ENCODE data around the gene PTPRCAP.
A peak's percentile ranks its signal among the peaks of the same experiment; 100 is the strongest.
"Not testable (repeated sequence)": the region's sequence is repeated elsewhere in the genome, so short reads cannot be mapped to it uniquely, and the experiment has no call there.

Gene PTPRCAP, protein sequence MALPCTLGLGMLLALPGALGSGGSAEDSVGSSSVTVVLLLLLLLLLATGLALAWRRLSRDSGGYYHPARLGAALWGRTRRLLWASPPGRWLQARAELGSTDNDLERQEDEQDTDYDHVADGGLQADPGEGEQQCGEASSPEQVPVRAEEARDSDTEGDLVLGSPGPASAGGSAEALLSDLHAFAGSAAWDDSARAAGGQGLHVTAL

DNA sequence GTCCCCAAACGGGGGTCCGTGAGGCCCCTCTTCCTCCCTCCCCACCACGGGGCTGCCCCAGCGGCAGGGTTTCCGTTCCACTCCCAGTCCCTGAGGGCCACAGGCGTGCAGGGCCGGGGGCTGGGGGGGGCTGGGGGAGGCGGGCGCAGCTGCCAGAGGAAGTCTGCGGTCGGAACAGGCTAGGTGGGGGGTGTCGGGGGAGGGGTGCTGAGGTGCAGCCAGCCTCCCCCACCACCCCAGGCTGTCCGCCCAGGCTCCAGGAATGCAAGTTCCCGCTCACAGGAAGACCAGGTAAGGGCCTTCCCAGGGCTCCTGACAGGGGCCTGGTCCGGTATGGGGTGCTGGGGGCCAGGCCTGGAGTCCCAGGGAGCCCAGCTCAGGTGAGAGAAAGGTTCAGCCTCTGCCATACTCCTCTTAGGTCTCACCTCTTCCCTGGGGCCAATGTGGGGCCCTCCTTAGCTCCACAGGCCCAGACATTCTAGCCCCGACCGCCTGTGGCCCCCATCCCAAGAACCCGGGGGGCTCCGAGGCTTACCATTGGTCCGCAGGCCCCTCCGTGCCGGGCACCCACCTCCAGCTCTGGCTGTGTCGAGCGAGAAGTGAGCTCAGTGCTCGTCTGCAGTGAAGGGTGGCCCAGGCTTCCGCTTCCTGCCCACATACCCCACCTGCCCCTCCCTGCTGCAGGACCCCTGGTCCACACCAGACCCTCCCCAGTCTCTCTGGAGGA lies at the start of gene PTPRCAP:
Gene PTPRCAP, minus strand, starts transcription at position 601 of the 727 bp plus-strand sequence. Its CDS starts 63 bp downstream, at position 538.
- no peak for FAIRE-seq

DNA sequence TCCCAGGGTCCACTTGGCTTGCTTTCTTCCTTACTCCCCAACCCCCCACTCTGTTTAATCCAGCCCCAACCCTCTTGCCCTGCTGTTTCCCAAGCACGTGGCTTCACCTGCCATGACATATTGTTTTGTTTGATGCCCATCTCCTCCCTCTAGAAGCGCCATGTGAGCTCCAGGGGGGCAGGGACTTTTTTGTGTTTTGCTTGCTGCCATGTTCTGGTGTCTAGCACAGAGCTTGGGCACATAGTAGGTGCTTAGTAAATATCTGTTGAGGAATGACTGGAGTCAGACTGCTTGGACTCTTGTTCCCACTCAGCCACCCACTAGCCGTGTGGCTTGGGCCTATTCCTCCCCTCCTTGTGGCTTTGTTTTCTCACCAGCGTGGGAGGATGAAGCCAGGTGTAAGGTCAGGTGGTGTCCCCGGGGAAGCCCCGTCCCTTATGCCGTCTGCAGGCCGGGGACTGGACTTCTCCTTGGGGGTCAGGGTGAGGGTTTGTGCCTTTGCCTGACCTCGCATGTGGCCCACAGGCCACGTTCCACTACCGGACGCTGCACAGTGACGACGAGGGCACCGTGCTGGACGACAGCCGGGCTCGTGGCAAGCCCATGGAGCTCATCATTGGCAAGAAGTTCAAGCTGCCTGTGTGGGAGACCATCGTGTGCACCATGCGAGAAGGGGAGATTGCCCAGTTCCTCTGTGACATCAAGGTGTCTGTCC lies 49.2 kb upstream of the PTPRCAP start:
- FAIRE-seq (peak; percentile 97), DNase-seq (ENCODE audit: extremely low spot score, insufficient read length, low read depth) (no peak)

More for the DNA sequence above, at the start of gene PTPRCAP:
- DNase-seq (ENCODE audit: extremely low spot score, insufficient read length, low read depth) = peak; percentile 67

DNA sequence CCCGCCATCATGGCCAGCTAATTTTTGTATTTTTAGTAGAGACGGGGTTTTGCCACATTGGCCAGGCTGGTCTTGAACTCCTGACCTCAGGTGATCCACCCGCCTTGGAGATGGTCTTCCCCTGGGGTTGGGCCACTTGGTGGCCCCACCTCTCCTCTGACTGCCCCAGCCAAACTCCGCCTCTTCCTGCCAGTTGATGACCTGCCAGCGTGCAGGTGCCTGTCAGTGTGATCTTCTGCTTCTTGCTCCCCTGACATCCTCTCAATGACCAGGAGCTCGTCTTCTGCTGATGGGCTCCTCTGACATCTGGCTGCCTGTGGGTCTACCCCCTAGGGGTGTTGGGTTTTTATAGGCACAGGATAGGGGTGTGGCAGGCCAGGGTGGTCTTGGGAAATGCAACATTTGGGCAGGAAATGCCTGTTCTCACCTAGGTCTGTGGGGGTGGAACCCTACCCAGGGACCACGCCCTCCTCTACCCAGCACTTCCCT lies 48.4 kb upstream of the PTPRCAP start:
- not testable (repeated sequence) for DNase-seq (ENCODE audit: extremely low spot score, insufficient read length, low read depth)
- FAIRE-seq = peak; percentile 85

DNA sequence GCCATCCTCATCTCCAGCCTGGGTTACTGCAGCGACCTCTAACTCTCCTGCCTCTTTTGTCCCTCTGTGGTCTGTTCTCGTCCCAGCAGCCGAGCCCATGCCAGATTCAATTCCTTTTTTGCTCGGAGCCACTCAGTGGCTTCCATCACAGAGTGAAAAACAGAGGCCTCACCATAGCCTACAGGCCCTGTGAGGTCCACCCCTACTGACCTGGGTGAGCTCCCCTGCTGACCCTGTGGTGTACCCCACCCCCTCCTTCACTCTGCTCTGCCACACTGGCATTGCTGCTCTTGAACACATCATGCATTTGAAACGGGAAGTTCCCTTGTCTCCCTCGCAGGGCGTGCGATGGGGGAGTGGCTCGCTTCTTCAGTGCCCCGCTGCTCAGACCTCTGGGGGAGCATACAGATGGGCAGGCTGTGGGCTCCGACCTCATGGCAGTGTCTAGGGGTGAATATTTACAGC lies 47.4 kb upstream of the PTPRCAP start:
- no peak for DNase-seq (ENCODE audit: extremely low spot score, insufficient read length, low read depth)
- peak; percentile 95 for FAIRE-seq

DNA sequence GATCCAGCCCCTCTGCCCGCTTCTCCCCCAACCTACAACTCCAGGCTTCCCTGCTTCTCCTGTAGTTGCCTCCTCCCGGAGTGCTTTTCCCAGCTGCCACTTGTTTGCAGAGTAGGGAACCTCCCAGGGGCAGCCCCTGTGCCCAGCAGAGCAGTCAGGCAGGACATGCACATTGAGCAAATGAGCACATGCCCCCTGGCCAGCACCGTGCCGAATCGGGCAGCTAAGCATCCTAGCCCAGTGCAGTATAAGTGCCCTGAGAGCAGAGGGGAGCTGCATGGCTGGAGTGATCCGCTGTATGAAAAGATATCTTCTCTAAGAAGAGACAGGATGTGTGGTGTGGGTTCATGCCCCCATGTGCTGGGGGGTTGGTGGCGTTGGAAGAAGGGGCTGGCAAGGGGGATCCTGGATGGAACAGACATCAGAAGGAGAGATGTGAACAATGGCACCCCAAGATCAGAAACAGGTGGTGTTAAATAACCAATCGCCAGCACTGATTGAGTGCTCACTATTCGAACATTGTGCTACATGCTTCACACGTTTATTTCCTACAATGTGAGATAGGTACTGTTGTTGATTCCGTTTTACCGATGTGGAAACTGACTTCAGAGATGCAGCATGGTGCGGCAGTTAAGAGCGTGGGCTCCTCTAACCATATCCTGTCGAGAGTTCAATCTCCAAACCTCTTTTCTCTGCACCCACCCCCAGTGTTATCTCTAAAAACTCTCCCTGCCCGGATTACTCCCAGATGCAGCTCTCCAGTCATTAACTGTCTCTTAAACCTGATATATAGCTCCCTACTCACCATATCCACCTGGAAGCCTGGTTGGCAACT lies 46.6 kb upstream of the PTPRCAP start:
- DNase-seq (ENCODE audit: extremely low spot score, insufficient read length, low read depth) = no peak

DNA sequence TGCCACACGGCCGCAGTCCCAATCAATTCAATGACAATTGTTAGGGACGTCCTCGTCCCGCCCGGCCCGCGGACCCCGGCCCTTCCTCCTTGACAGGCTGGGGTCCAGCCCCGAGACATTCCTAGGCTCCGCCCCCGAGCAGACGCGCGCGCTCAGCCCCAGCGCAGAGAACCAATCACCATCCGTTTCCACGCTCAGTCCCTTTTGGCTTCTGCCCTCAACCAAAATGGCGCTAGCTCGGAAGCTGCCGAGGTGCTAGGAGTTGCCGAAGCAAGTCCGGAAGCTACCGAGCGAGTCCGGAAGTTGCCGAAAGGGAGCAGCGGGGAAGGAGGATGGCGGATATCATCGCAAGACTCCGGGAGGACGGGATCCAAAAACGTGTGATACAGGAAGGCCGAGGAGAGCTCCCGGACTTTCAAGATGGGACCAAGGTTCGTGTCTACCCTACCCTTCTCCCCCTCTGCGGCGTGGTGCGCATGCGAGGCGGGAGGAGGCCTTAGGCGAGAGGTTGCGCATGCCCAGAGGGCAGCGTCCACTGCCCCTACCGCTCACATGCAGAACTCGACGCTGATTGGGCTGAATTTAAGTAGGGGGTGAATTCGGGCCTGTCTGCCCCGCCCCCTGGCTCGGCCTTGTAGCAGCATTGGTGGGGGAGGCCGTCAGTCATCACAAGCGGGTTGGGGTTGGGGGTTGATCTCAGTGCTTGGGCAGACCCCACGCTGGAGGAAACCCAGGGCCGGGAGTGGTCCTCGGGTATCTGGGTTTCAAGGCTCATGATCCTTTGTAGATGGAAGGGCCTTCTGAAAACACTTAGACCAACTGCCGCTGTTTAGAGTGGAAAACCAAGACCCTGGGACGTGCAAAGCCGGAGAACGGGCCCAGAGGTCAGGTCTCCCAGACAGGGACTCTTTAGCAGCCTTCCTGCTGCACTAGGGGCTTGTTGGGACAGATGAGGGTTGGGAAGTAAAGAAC lies 45.6 kb upstream of the PTPRCAP start, which contains the start of gene AIP:
Gene AIP, plus strand, starts transcription at position 200 of the 972 bp plus-strand sequence. Its CDS starts 133 bp downstream, at position 333.
- DNase-seq (ENCODE audit: extremely low spot score, insufficient read length, low read depth) (peak; percentile 88), FAIRE-seq (peak; percentile 96)

More for the DNA sequence above, 46.6 kb upstream of the PTPRCAP start:
- peak; percentile 45 for FAIRE-seq

DNA sequence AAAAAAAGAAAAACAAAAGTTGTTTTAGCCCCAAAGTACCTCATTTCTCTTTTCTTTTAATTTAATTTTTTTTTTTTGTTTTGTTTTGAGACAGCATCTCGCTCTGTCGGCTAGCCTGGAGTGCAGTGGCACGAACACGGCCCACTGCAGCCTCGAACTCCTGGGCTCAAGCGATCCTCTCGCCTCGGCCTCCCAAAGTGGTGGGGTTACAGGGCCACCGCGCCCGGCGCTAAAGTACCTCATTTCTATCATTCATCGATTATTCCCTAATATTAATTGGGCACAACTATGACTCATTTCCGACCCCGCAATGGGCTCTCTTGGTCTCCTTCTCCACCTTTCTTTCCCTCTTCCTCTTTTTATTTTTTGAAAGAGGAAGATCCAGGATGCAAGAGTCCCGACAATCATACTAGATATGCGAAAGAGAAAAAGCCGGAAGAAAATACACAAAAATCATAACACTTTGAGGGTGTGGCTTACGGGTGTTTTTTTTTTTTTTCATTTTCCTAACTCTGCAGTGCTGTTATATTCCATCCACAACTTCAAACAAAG lies 44.9 kb upstream of the PTPRCAP start:
- DNase-seq (ENCODE audit: extremely low spot score, insufficient read length, low read depth) (no peak), FAIRE-seq (no peak)

DNA sequence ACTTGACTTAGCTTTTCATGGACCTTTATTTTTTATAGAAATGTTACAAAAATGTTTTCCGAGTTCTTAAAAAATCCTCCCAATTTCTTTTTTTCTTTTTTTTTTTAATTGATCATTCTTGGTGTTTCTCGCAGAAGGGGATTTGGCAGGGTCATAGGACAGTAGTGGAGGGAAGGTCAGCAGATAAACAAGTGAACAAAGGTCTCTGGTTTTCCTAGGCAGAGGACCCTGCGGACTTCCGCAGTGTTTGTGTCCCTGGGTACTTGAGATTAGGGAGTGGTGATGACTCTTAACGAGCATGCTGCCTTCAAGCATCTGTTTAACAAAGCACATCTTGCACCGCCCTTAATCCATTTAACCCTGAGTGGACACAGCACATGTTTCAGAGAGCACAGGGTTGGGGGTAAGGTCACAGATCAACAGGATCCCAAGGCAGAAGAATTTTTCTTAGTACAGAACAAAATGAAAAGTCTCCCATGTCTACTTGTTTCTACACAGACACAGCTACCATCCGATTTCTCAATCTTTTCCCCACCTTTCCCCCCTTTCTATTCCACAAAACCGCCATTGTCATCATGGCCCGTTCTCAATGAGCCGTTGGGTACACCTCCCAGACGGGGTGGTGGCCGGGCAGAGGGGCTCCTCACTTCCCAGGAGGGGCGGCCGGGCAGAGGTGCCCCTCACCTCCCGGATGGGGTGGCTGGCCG lies 40.0 kb upstream of the PTPRCAP start:
- not testable (repeated sequence) for FAIRE-seq; DNase-seq (ENCODE audit: extremely low spot score, insufficient read length, low read depth)

DNA sequence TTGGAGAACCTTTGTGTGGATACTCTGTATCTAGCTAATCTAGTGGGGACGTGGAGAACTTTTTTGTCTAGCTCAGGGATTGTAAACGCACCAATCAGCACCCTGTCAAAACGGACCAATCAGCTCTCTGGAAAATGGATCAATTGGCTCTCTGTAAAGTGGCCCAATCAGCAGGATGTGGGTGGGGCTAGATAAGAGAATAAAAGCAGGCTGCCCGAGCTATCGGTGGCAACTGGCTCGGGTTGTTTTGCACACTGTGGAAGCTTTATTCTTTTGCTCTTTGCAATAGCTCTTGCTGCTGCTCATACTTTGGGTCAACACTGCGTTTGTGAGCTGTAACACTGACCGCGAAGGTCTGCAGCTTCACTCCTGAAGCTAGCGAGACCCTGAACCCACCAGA lies 39.2 kb upstream of the PTPRCAP start:
- not testable (repeated sequence) for DNase-seq (ENCODE audit: extremely low spot score, insufficient read length, low read depth); FAIRE-seq

DNA sequence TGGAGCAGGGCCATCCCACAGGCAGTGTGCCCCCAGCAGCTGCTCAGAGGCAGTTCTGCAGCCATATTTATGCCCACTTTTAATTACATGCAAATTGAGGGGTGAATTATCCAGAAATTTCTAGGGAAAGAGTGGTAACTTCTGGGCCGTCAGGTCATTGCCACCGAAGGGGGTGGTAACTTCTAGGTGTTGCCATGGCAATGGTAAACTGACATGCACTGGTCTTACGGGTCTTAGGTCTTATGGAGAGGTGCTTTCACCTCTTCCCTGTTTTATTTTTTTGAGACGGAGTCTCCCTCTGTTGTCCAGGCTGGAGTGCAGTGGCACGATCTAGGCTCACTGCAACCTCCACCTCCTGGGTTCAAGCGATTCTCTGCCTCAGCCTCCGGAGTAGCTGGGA lies 35.4 kb upstream of the PTPRCAP start:
- no peak for FAIRE-seq
- no peak for DNase-seq (ENCODE audit: extremely low spot score, insufficient read length, low read depth)

DNA sequence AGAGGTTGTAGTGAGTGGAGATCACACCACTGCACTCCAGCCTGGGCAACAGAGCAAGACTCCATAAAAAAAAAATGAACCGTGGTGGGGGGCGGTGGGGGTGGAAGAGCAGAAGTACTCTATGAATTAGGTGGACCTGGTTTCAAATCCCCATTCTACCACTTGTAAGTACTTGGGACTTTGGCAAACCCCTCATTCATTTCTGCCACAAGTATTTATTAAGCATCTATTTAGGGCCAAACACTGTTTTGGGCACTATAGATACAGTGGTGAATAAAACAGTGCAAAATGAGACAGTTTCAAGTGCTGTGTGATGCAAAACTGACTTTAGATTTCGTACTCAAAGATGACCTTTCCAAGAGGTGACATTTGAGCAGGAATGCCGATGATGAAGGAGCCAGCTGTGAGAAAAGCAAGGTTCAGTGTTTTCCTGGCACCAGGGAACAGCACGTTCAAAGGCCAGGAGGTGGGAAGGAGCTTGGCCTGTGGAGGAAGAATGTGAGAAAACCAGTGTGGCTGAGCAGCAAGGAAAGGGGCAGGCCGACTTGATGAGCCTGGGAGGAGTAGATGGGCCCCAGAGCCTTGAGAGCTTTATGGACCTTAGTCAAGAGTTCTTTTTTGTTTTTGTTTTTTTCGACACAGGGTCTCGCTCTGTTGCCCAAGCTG lies 33.0 kb upstream of the PTPRCAP start:
- no peak for FAIRE-seq
- no peak for DNase-seq (ENCODE audit: extremely low spot score, insufficient read length, low read depth)

DNA sequence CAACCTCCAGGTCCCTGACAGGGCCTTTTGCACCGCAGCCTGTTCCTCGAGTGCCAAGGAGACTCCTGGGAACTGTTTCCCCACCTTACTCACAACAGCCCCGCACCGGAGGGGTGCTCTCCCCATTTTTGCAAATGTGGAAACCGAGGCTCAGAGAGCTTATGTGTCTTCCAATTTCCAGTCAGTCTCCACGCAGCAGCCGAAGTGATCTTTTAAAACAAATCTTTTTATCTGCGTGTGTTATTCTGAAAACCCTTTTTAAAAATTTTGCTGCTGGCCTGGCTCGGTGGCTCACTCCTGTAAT lies 32.0 kb upstream of the PTPRCAP start:
- FAIRE-seq = no peak

DNA sequence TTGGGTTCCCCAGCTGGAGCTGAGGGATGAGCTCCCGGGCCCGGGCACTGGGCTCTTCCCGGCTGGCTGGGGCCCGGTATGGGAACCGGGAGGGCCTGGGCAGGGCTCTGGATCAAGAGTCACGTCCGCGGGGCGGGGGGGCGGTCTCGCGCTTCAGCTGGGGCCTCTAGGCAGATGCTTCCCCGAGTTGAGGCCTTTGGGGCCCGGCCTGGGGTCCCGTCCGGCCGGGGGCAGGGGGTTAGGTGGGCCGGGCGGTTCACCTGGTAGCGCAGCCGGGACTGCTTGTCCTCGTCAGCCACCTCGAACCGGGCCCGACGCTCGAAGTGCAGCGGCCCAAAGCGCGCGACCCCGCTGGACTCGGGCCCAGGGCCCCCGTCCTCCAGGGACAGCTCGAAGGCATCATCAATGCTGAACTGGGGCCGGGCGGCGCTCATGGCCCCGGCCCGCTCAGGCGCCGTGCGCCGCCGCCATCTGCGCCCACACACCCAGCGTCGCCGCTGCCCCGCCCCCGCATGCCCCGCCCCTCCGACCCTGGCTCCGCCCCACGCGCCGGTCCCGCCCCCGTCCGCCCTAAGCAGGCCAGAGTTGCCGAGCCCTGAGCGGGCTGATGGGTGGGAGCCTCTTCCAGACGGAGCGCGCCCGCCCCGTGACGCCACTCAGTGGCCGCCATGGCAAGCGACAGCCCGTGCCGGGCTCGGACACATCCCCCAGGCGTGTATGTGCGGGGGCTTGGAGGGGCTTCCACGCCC lies 31.5 kb upstream of the PTPRCAP start, which contains the start of gene TMEM134:
Gene TMEM134, minus strand, starts transcription at position 493 of the 749 bp plus-strand sequence. Its CDS starts 59 bp downstream, at position 434.
- peak; percentile 87 for DNase-seq (ENCODE audit: extremely low spot score, insufficient read length, low read depth)
- peak; percentile 69 for FAIRE-seq

More for the DNA sequence above, 32.0 kb upstream of the PTPRCAP start:
- DNase-seq (ENCODE audit: extremely low spot score, insufficient read length, low read depth) = no peak

DNA sequence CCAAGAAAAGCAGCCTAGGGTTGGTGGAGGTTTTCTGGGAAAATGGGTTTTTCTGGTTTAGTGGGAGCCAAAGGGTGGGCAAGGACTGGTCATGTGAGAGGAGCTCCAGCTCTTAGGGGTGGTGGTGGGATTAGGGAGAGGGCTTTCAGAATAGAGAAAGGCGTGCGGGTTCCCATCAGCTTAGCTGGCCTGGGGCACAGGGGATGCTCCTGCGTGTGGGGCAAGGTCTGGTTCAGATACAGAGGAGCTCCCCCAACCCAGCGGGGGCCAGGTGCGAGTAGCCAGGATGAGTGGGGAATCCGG lies 30.9 kb upstream of the PTPRCAP start:
- FAIRE-seq = no peak
- no peak for DNase-seq (ENCODE audit: extremely low spot score, insufficient read length, low read depth)

DNA sequence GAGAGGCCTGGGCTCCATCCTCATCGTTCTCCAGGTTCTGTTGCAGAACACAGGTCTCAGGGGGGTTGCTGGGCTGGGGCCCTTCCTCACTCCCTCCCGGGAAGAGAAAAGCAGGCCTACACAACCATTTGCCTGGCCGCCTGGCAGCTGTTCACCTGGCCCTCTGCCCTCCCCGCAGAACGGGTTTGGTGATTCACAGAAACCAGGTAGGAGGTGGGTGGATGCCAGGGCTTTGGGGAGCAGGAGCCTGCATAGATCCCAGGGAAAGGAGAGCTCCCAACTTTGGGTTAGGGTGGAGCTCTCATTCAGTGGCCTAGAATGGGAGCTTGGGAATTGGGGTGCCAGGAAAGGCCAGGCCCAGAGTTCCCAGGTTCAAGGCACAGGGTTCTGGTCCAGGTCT lies 30.6 kb upstream of the PTPRCAP start:
- no peak for DNase-seq (ENCODE audit: extremely low spot score, insufficient read length, low read depth)
- no peak for FAIRE-seq

DNA sequence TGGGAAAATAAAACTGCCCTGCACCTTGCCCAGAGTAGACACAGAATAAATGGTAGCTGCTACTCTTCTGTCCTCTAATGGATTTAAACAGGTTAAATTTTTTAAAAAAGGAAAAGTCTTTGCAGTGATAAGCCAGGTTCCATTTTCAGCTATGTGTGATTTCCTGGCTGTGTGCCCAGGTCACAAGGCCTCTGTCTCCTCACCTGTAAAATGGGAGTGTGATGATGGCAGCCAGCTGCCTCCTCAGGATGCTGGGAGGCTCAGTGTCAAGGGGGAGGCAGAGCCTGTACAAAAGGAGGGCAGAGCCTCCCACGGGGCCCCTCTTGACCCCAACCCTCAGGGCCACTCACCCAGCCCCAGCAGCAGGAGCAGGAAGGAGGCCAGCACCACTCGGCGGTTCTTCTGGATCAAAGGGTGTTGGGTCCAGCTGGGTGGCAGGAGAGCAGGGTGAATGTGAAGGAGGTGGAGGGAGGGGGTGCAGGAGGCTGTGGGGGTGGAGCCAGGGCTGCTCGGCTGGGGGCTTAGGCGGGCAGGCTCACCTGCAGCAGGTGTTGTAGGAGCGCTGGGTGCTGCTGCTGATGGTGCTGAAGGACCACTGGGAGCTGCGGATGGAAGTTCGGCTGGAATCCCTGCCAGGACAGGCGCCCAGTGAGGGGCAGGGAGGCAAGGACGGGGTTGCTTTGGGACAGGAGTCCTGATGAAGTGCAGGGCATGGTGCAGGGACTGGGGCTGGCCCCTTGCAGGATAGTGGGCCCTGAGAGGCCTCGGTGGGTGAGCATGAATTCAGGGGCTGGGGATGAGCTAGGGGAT lies 29.7 kb upstream of the PTPRCAP start:
- no peak for DNase-seq (ENCODE audit: extremely low spot score, insufficient read length, low read depth)
- FAIRE-seq = no peak

Data from GM18507 (cell line).